H1 (cell line): Measurements from ENCODE around the gene RRP12. TPM values are rescaled to one million over a fixed set of nuclear protein-coding genes. Genes with fewer than 3 reads are reported as not detected.

Experiments used
- CTCF ChIA-PET: fragments of 300-600 bp; sonication (Branson Sonifier 250); formaldehyde crosslinking; loops from one replicate; lab custom pipeline; 2021; ENCODE audit not compliant: partially characterized antibody; lab: Charles Lee
- POLR2A ChIA-PET: fragments of 300-600 bp; sonication (Branson Sonifier 250); formaldehyde crosslinking; loops from one replicate; lab custom pipeline; 2021; ENCODE audit warnings: inconsistent platforms; ENCODE audit not compliant: partially characterized antibody; lab: Charles Lee
- DNase-seq, 2 experiments: peaks; one replicate each; pipeline versions ENCODE4 v3.0.0 to v3.0.0-alpha.2; 2010 to 2022; ENCODE audit warnings: low spot score in 2 of 2, low read depth in 1 of 2, mixed read lengths in 1 of 2
- FAIRE-seq: peaks from 2 replicates; lab custom pipeline; 2011; peaks lifted over from hg19 to GRCh38; lab: Jason Lieb, UNC
- H2AFZ ChIP-seq: 2 replicates; pipeline ENCODE4 v1.8.1; 2012; ENCODE audit warnings: low read length, inconsistent platforms
- H2AK5ac ChIP-seq: 2 replicates; pipeline ENCODE4 v1.6.1; 2013; ENCODE audit warnings: low read depth, low read length
- H2BK120ac ChIP-seq: replicated peaks from 2 replicates; pipeline ENCODE3; 2013; ENCODE audit warnings: low read depth, low read length, inconsistent platforms
- H2BK12ac ChIP-seq: 2 replicates; pipeline ENCODE4 v1.6.1; 2013; ENCODE audit warnings: low read depth, low read length
- H2BK15ac ChIP-seq: 2 replicates; pipeline ENCODE4 v1.6.1; 2013; ENCODE audit warnings: low read length
- H2BK20ac ChIP-seq: 2 replicates; pipeline ENCODE4 v1.6.1; 2013; ENCODE audit warnings: low read length
- H2BK5ac ChIP-seq: 2 replicates; pipeline ENCODE4 v1.6.1; 2013; ENCODE audit warnings: low read depth, low read length
- H3K14ac ChIP-seq: 2 replicates; pipeline ENCODE4 v1.6.1; 2013; ENCODE audit warnings: inconsistent platforms; ENCODE audit not compliant: insufficient read length
- H3K18ac ChIP-seq: 2 replicates; pipeline ENCODE4 v1.6.1; 2013; ENCODE audit warnings: low read length; ENCODE audit errors: extremely low read depth
- H3K23ac ChIP-seq: 2 replicates; pipeline ENCODE4 v1.6.1; 2013; ENCODE audit warnings: inconsistent platforms; ENCODE audit not compliant: insufficient read length
- H3K23me2 ChIP-seq: 2 replicates; pipeline ENCODE4 v1.6.1; 2013; ENCODE audit warnings: low read depth, low read length
- H3K27ac ChIP-seq: 2 replicates; pipeline ENCODE4 v1.6.1; 2011; ENCODE audit warnings: low read depth, low read length, inconsistent platforms
- H3K27me3 ChIP-seq, 4 experiments: replicated peaks in 1 of 4; 1 replicate in 1 of 4; 2 replicates in 3 of 4; pipeline versions ENCODE4 v1.6.1 to v1.8.1; 2011 to 2013; ENCODE audit warnings: low read length in 3 of 4, mild to moderate bottlenecking in 3 of 4, inconsistent platforms in 2 of 4, mixed read lengths in 2 of 4, moderate library complexity in 1 of 4; ENCODE audit not compliant: control insufficient read depth in 3 of 4, insufficient read depth in 3 of 4; ENCODE audit errors: extremely low read depth in 1 of 4
- H3K36me3 ChIP-seq, 4 experiments: 2 replicates each; pipeline versions ENCODE4 v1.6.1 to v1.8.1; 2011 to 2013; ENCODE audit warnings: mild to moderate bottlenecking in 4 of 4, low read length in 3 of 4, moderate library complexity in 2 of 4, control low read depth in 1 of 4, inconsistent platforms in 1 of 4; ENCODE audit not compliant: insufficient read depth in 4 of 4, control insufficient read depth in 2 of 4
- H3K4ac ChIP-seq: replicated peaks from 2 replicates; pipeline ENCODE3; 2013; ENCODE audit warnings: low read length, low read depth, mixed read lengths, inconsistent platforms; ENCODE audit not compliant: insufficient read length
- H3K4me1 ChIP-seq, 4 experiments: replicated peaks in 1 of 4; 1 replicate in 1 of 4; 2 replicates in 3 of 4; pipeline versions ENCODE4 v1.6.1 to v1.8.1; 2011 to 2013; ENCODE audit warnings: low read length in 3 of 4, inconsistent platforms in 2 of 4, mixed read lengths in 1 of 4; ENCODE audit not compliant: insufficient read depth in 4 of 4, control insufficient read depth in 3 of 4
- H3K4me2 ChIP-seq, 2 experiments: 2 replicates each; pipeline versions ENCODE4 v1.6.1 to v1.8.1; 2011 to 2013; ENCODE audit warnings: low read depth in 2 of 2, low read length in 2 of 2, control low read depth in 1 of 2, inconsistent platforms in 1 of 2, mild to moderate bottlenecking in 1 of 2; ENCODE audit not compliant: insufficient read depth in 1 of 2
- H3K4me3 ChIP-seq, 4 experiments: fragments of 200-600, 300-600 bp in 1 of 4; sonication (generic), shearing (Covaris generic), sonication (Bioruptor Twin) in 1 of 4; 2 replicates each; pipeline versions ENCODE4 v1.5.1 to v1.8.1; 2011 to 2016; ENCODE audit warnings: low read length in 4 of 4, low read depth in 3 of 4, control low read depth in 2 of 4, inconsistent platforms in 2 of 4, mild to moderate bottlenecking in 2 of 4, mixed read lengths in 1 of 4, moderate library complexity in 1 of 4; ENCODE audit not compliant: insufficient read depth in 2 of 4; ENCODE audit errors: extremely low read depth in 1 of 4
- H3K56ac ChIP-seq: replicated peaks from 2 replicates; pipeline ENCODE3; 2013; ENCODE audit warnings: low read depth, mild to moderate bottlenecking, mixed read lengths, low read length, inconsistent platforms; ENCODE audit not compliant: insufficient read length
- H3K79me1 ChIP-seq: 2 replicates; pipeline ENCODE4 v1.6.1; 2013; ENCODE audit warnings: low read depth, low read length, control low read depth
- H3K79me2 ChIP-seq, 2 experiments: 2 replicates each; pipeline versions ENCODE4 v1.6.1 to v1.8.1; 2012 to 2013; ENCODE audit warnings: low read length in 2 of 2, mild to moderate bottlenecking in 2 of 2, inconsistent platforms in 1 of 2; ENCODE audit not compliant: insufficient read depth in 2 of 2, control insufficient read depth in 1 of 2
- H3K9ac ChIP-seq, 4 experiments: replicated peaks in 1 of 4; 1 replicate in 1 of 4; 2 replicates in 3 of 4; pipeline versions ENCODE4 v1.6.1 to v1.8.1; 2011 to 2013; ENCODE audit warnings: low read depth in 3 of 4, low read length in 3 of 4, control low read depth in 2 of 4, mild to moderate bottlenecking in 2 of 4, moderate library complexity in 2 of 4, inconsistent platforms in 1 of 4; ENCODE audit errors: extremely low read depth in 1 of 4
- H3K9me3 ChIP-seq, 2 experiments: 2 replicates each; pipeline versions ENCODE4 v1.6.1 to v1.8.1; 2012 to 2013; ENCODE audit warnings: mild to moderate bottlenecking in 2 of 2, moderate library complexity in 2 of 2, control low read depth in 1 of 2, inconsistent platforms in 1 of 2, low read depth in 1 of 2, low read length in 1 of 2, mixed read lengths in 1 of 2; ENCODE audit not compliant: insufficient read depth in 2 of 2
- H4K20me1 ChIP-seq, 2 experiments: replicated peaks in 1 of 2; 2 replicates each; pipeline versions ENCODE3 to v1.8.1; 2011 to 2013; ENCODE audit warnings: inconsistent platforms in 2 of 2, low read length in 2 of 2, mild to moderate bottlenecking in 1 of 2; ENCODE audit not compliant: insufficient read depth in 2 of 2, control insufficient read depth in 1 of 2
- H4K5ac ChIP-seq: 2 replicates; pipeline ENCODE4 v1.6.1; 2013; ENCODE audit warnings: low read length, low read depth, mixed read lengths, inconsistent platforms; ENCODE audit not compliant: insufficient read length
- H4K8ac ChIP-seq: 2 replicates; pipeline ENCODE4 v1.8.0; 2013; ENCODE audit warnings: mild to moderate bottlenecking, moderate library complexity, low read length, inconsistent platforms; ENCODE audit not compliant: insufficient read depth; ENCODE audit errors: extremely low read depth
- H4K91ac ChIP-seq: replicated peaks from 2 replicates; pipeline ENCODE3; 2013; ENCODE audit warnings: low read length, mixed read lengths, inconsistent platforms; ENCODE audit not compliant: insufficient read length
- BRCA1 ChIP-seq: IDR thresholded peaks from 2 replicates; pipeline ENCODE4 v1.6.1; 2012; ENCODE audit warnings: low read depth, low read length, improper control_type of control experiment
- CBX8 ChIP-seq: fragments of 300-800, 300-1000 bp; sonication (generic); IDR thresholded peaks from 2 replicates; pipeline ENCODE4 v1.7.1; 2016; ENCODE audit warnings: low read depth, low read length, borderline replicate concordance
- CEBPB ChIP-seq: IDR thresholded peaks from 2 replicates; pipeline ENCODE4 v1.6.1; 2012; ENCODE audit warnings: low read depth, low read length
- MAX ChIP-seq: IDR thresholded peaks from 2 replicates; pipeline ENCODE4 v1.6.1; 2012; ENCODE audit warnings: inconsistent platforms
- NANOG ChIP-seq: IDR thresholded peaks from 2 replicates; pipeline ENCODE4 v1.6.1; 2011; ENCODE audit warnings: low read length, low read depth, mild to moderate bottlenecking, inconsistent platforms; ENCODE audit not compliant: insufficient read depth, poor library complexity, severe bottlenecking
- POLR2AphosphoS5 ChIP-seq: IDR thresholded peaks from 2 replicates; pipeline ENCODE4 v1.6.1; 2011; ENCODE audit warnings: low read depth, low read length
- POU5F1 ChIP-seq: IDR thresholded peaks from 2 replicates; pipeline ENCODE4 v1.6.1; 2011; ENCODE audit warnings: low read depth, mild to moderate bottlenecking, low read length, moderate library complexity
- RAD21 ChIP-seq, 2 experiments: IDR thresholded peaks in 1 of 2; conservative IDR thresholded peaks in 1 of 2; 2 replicates each; pipeline ENCODE4 v1.6.1; 2011; ENCODE audit warnings: low read depth in 2 of 2, low read length in 2 of 2, improper control_type of control experiment in 1 of 2, inconsistent platforms in 1 of 2, mild to moderate bottlenecking in 1 of 2, moderate library complexity in 1 of 2
- RBBP5 ChIP-seq: IDR thresholded peaks from 2 replicates; pipeline ENCODE4 v1.7.1; 2012; ENCODE audit warnings: low read depth, mild to moderate bottlenecking, inconsistent platforms, low read length, moderate library complexity, borderline replicate concordance
- RXRA ChIP-seq: IDR thresholded peaks from 2 replicates; pipeline ENCODE4 v1.6.1; 2011; ENCODE audit warnings: low read depth, mild to moderate bottlenecking, low read length, moderate library complexity; ENCODE audit not compliant: insufficient read depth
- SIRT6 ChIP-seq: IDR thresholded peaks from one replicate; pipeline ENCODE4 v1.7.1; 2012; ENCODE audit warnings: low read length, inconsistent platforms
- SP1 ChIP-seq: IDR thresholded peaks from 2 replicates; pipeline ENCODE4 v1.6.1; 2011; ENCODE audit warnings: low read depth, low read length
- TAF1 ChIP-seq: IDR thresholded peaks from 2 replicates; pipeline ENCODE4 v1.6.1; 2011; ENCODE audit warnings: mild to moderate bottlenecking, low read depth, low read length
- WGBS, 2 experiments: shearing (Covaris generic) in 1 of 2; methylation state at CpG; one replicate each; pipeline versions ENCODE4 v1.1.6 to v1.1.7; 2013 to 2015; ENCODE audit warnings: low lambda C conversion rate in 2 of 2, mixed read lengths in 2 of 2, inconsistent platforms in 1 of 2, low coverage in 1 of 2, missing lambda C conversion rate in 1 of 2; ENCODE audit not compliant: insufficient replicate concordance in 2 of 2, insufficient coverage in 1 of 2, insufficient read length in 1 of 2; ENCODE audit errors: extremely low coverage in 1 of 2, missing lambda C conversion rate in 1 of 2; 5-methylcytosine and 5-hydroxymethylcytosine counted together
- polyA plus RNA-seq, 7 experiments: library from polyadenylated mRNA; depleted of rRNA in 3 of 7; stranded (reverse) in 5 of 7; unstranded in 2 of 7; fragments of >200 nt in 5 of 7; fragments of 200-250 nt in 2 of 7; gene quantifications; 1 replicate in 5 of 7; 2 replicates in 1 of 7; 4 replicates in 1 of 7; pipeline versions ENCODE4 v1.2.1 to v1.2.3, GENCODE V29; 2011 to 2013; ENCODE audit warnings: missing spikeins in 2 of 7, mixed read lengths in 2 of 7
- total RNA-seq: library from RNA; stranded (reverse); fragmentation: NEBNext Ultra II Directional; extraction: Animal tissue kit (Norgen Biotek cat#: 25700); gene quantifications from 2 replicates; pipeline ENCODE4 v1.2.1, GENCODE V29; 2021

Gene RRP12
- total and polyA plus RNA-seq, 2 of the 8 experiments (the other 6 are each of a cell fraction or from before 2014, with no cell fraction given) = 21.0 to 65.8 TPM

- H3K9ac ChIP-seq = no peak overlapping the region
- H4K8ac ChIP-seq = no peak overlapping the region
- no peak overlapping the region for H3K27ac ChIP-seq
- POLR2A ChIA-PET = interaction anchor here (1.4 to 13.8 kb wide), 4 partner anchors 9 to 26 kb away, joined by 4 to 185 read pairs (median 54); no protein-coding TSS in a partner anchor
- H4K5ac ChIP-seq = no peak overlapping the region
- peaks cover 4 to 16% of the 10 kb centered on the region in 2 experiments for H4K20me1 ChIP-seq
- no peak overlapping the region for H3K4me2 ChIP-seq
- no peak overlapping the region for H3K23ac ChIP-seq
- 92% methylated on average over 2 of the region's 2 CpGs; no CpG with 5 or more reads in 1 of the 2 experiments for WGBS, 2 experiments
- no peaks in the 10 kb centered on the region for H3K27me3 ChIP-seq
- no peak overlapping the region for H2BK120ac ChIP-seq
- no peak overlapping the region for H3K14ac ChIP-seq
- H3K4me3 ChIP-seq = no peak overlapping the region
- H3K79me2 ChIP-seq = peaks cover 5 to 22% of the 10 kb centered on the region in 2 experiments
- no peak overlapping the region for H2AK5ac ChIP-seq
- H2BK15ac ChIP-seq = no peak overlapping the region
- H3K9me3 ChIP-seq = no peaks in the 10 kb centered on the region
- peaks cover 11% of the 10 kb centered on the region; the same call in 1 of the 2 replicates for H3K79me1 ChIP-seq
- CTCF ChIA-PET = interaction anchor here (1.1 to 7.2 kb wide), 2 partner anchors 15 to 83 kb away, joined by 4 to 40 read pairs; no protein-coding TSS in a partner anchor
- no peak overlapping the region for H3K4ac ChIP-seq
- H2AFZ ChIP-seq = no peak overlapping the region
- peaks cover 2 to 35% (median 20%) of the 10 kb centered on the region in 4 experiments; a peak in 7 of 8 replicates for H3K36me3 ChIP-seq
- no peak overlapping the region for H2BK12ac ChIP-seq
- no peak for DNase-seq
- H2BK5ac ChIP-seq = no peak overlapping the region; the same call in 1 of the 2 replicates
- no peak overlapping the region for H3K18ac ChIP-seq
- peaks cover 0 to 4% (median 0%) of the 10 kb centered on the region in 4 experiments; a peak in 2 of 7 replicates for H3K4me1 ChIP-seq
- no peak overlapping the region for H3K56ac ChIP-seq
- FAIRE-seq = no peak
- H2BK20ac ChIP-seq = no peak overlapping the region
- H3K23me2 ChIP-seq = peaks cover 4% of the 10 kb centered on the region; the same call in 1 of the 2 replicates
- no peak overlapping the region for H4K91ac ChIP-seq
- TF ChIP-seq POU5F1 (no peak), TAF1 (no peak), BRCA1 (no peak), NANOG (no peak), SP1 (no peak), CBX8 (no peak), RXRA (no peak), RAD21 (IDR thresholded peaks at IDR 0.05 in 1 of 2, conservative IDR thresholded peaks at IDR 0.05 in 1 of 2; ENCODE audit: low read depth in 2 of 2, low read length in 2 of 2) (no peak), RBBP5 (no peak), MAX (no peak), SIRT6 (no peak), POLR2AphosphoS5 (no peak), CEBPB (no peak)
Observed at GRCh38 chr10:97450828-97451227, 49.7 kb upstream of the RRP12 start.
